HepG2 (cell line): Measurements from ENCODE around the gene SEMA3F. TPM values are rescaled to one million over a fixed set of nuclear protein-coding genes. Genes with fewer than 3 reads are reported as not detected.
A peak's percentile ranks its signal among the peaks of the same experiment; 100 is the strongest.

Experiments
- AGO1 ChIP-seq: fragments of 200-400 bp; formaldehyde crosslinking; IDR thresholded peaks from 2 replicates; pipeline ENCODE4 v1.6.1; 2017; ENCODE audit warnings: mild to moderate bottlenecking, low read depth, low read length, moderate library complexity; ENCODE audit not compliant: poor library complexity, severe bottlenecking
- KDM6A ChIP-seq: IDR thresholded peaks from 2 replicates; pipeline ENCODE4 v1.6.1; 2016; ENCODE audit warnings: low read depth
- SOX5 ChIP-seq: IDR thresholded peaks from 2 replicates; pipeline ENCODE4 v1.6.1; 2016; ENCODE audit warnings: borderline replicate concordance
- U2AF1 ChIP-seq: fragments of 200-400 bp; formaldehyde crosslinking; optimal IDR thresholded peaks from 2 replicates; pipeline ENCODE3; 2017; ENCODE audit warnings: mild to moderate bottlenecking, low read depth, low read length
- ZBTB25 ChIP-seq: IDR thresholded peaks from 2 replicates; pipeline ENCODE4 v1.6.1; 2018; ENCODE audit warnings: missing genetic modification reagents
- ZBTB40 ChIP-seq, 2 experiments: fragments of 450-650 bp in 1 of 2; sonication (generic) in 1 of 2; formaldehyde crosslinking in 1 of 2; IDR thresholded peaks; 2 replicates each; pipeline versions ENCODE4 v1.6.1 to v1.8.0; 2016 to 2022; ENCODE audit warnings: antibody characterized with exemption in 1 of 2, mild to moderate bottlenecking in 1 of 2, missing genetic modification reagents in 1 of 2
- ZFP37 ChIP-seq: sonication (generic); formaldehyde crosslinking; IDR thresholded peaks from 2 replicates; pipeline ENCODE4 v1.4.0; 2020; ENCODE audit warnings: missing genetic modification reagents, borderline replicate concordance
- ZNF232 ChIP-seq: sonication (generic); formaldehyde crosslinking; IDR thresholded peaks from 2 replicates; pipeline ENCODE4 v1.4.0; 2020; ENCODE audit warnings: missing genetic modification reagents, borderline replicate concordance
- ZNF282 ChIP-seq: fragments of 450-650 bp; IDR thresholded peaks from 2 replicates; pipeline ENCODE4 v1.6.1; 2018; ENCODE audit not compliant: partially characterized antibody
- ZNF550 ChIP-seq: sonication (generic); formaldehyde crosslinking; IDR thresholded peaks from 2 replicates; pipeline ENCODE4 v1.4.0; 2020; ENCODE audit warnings: mild to moderate bottlenecking, missing genetic modification reagents, borderline replicate concordance
- ZNF687 ChIP-seq: sonication (generic); formaldehyde crosslinking; IDR thresholded peaks from 2 replicates; pipeline ENCODE4 v1.5.1; 2020; ENCODE audit warnings: mild to moderate bottlenecking, missing genetic modification reagents, moderate library complexity
- ZNF772 ChIP-seq: sonication (generic); formaldehyde crosslinking; IDR thresholded peaks from 2 replicates; pipeline ENCODE4 v1.5.0; 2020; ENCODE audit warnings: mild to moderate bottlenecking, missing genetic modification reagents
- ZNF776 ChIP-seq: sonication (generic); formaldehyde crosslinking; IDR thresholded peaks from 2 replicates; pipeline ENCODE4 v1.4.0; 2020; ENCODE audit warnings: mild to moderate bottlenecking, missing genetic modification reagents
- polyA plus RNA-seq, 8 experiments: library from polyadenylated mRNA; depleted of rRNA in 3 of 8; stranded (reverse) in 7 of 8; unstranded in 1 of 8; fragments of >200 nt; fragmentation: Illumina TruSeq in 4 of 8; extraction: Trizol in 4 of 8; gene quantifications; 2 replicates each; pipeline versions ENCODE4 v1.2.1 to v1.2.3, GENCODE V29; 2011 to 2016; ENCODE audit warnings: low read depth in 4 of 8, missing spikeins in 1 of 8, mixed read lengths in 1 of 8; ENCODE audit not compliant: insufficient read depth in 1 of 8
- total RNA-seq, 5 experiments: library from RNA; depleted of rRNA; stranded (reverse); fragments of >200 nt; fragmentation: Illumina TruSeq; extraction: Trizol; gene quantifications; 2 replicates each; pipeline ENCODE4 v1.2.3, GENCODE V29; 2016; ENCODE audit warnings: low read depth in 1 of 5

Gene SEMA3F
- total and polyA plus RNA-seq, 2 of the 13 experiments (the other 11 are each of a cell fraction or from before 2014, with no cell fraction given) = 7.6 to 17.2 TPM

- TF ChIP-seq ZNF550 (no peak), ZNF232 (CRISPR knock-in tag) (no peak), ZNF772 (CRISPR knock-in tag) (0 out of 2 replicates have a peak, but pooled peaks have one; percentile 39), KDM6A (CRISPR knock-in tag) (no peak), ZNF282 (no peak), SOX5 (CRISPR knock-in tag) (no peak), ZNF687 (CRISPR knock-in tag) (peak; percentile 24; the same call in 1 of the 2 replicates), U2AF1 (no peak), ZBTB40 (IDR thresholded peaks at IDR 0.05) (no peak), ZBTB40 (CRISPR knock-in tag; IDR thresholded peaks at IDR 0.05) (no peak), ZBTB25 (CRISPR knock-in tag) (peak; percentile 20; the same call in 1 of the 2 replicates), ZNF776 (CRISPR knock-in tag) (no peak), AGO1 (peak; percentile 43), ZFP37 (CRISPR knock-in tag) (no peak)
Observed at GRCh38 chr3:50121072-50122032, 33.8 kb upstream of the SEMA3F start (continued).
